Transverse colon (tissue), 4 donors: Measurements from ENCODE around the gene CEP120. TPM values are rescaled to one million over a fixed set of nuclear protein-coding genes. Genes with fewer than 3 reads are reported as not detected.
"Not testable (repeated sequence)": the region's sequence is repeated elsewhere in the genome, so short reads cannot be mapped to it uniquely, and the experiment has no call there.

Experiments
- DNase-seq: peaks from one replicate; pipeline ENCODE4 v3.0.0-alpha.2; 2019
- H3K27ac ChIP-seq, 4 donors: fragments of 200-600 bp; sonication (generic); 2 replicates each; pipeline ENCODE4 v1.5.1; 2016 to 2018; ENCODE audit warnings: inconsistent platforms in 4 of 4
- H3K27me3 ChIP-seq: fragments of 200-600 bp; sonication (generic); 2 replicates; pipeline ENCODE4 v1.5.1; 2017; ENCODE audit warnings: inconsistent platforms
- H3K36me3 ChIP-seq, 4 donors: fragments of 200-600 bp; sonication (generic); 2 replicates each; pipeline ENCODE4 v1.5.1; 2017 to 2019; ENCODE audit warnings: inconsistent platforms in 4 of 4
- H3K4me1 ChIP-seq, 4 donors: fragments of 200-600 bp; sonication (generic); 2 replicates each; pipeline ENCODE4 v1.5.1; 2017 to 2020; ENCODE audit warnings: inconsistent platforms in 4 of 4
- H3K4me3 ChIP-seq, 4 donors: fragments of 200-600 bp; sonication (generic); 1 replicate in 1 of 4; 2 replicates in 3 of 4; pipeline versions ENCODE4 v1.5.1 to v1.6.1; 2017 to 2019; ENCODE audit warnings: inconsistent platforms in 4 of 4
- H3K9me3 ChIP-seq, 2 donors: fragments of 200-600 bp; sonication (generic); 2 replicates each; pipeline ENCODE4 v1.5.1; 2017 to 2019; ENCODE audit warnings: inconsistent platforms in 2 of 2
- EP300 ChIP-seq: sonication (generic); formaldehyde crosslinking; IDR thresholded peaks from one replicate; pipeline ENCODE4 v1.6.1; 2017; ENCODE audit warnings: antibody characterized with exemption, low read depth
- POLR2A ChIP-seq: fragments of 450-650 bp; IDR thresholded peaks from one replicate; pipeline ENCODE4 v1.6.1; 2016; ENCODE audit warnings: antibody characterized with exemption, mild to moderate bottlenecking, moderate library complexity
- POLR2AphosphoS5 ChIP-seq, 3 donors: sonication (generic); formaldehyde crosslinking; IDR thresholded peaks; one replicate each; pipeline ENCODE4 v1.6.1; 2016; ENCODE audit warnings: antibody characterized with exemption in 3 of 3
- WGBS, 2 donors: methylation state at CpG; one replicate each; pipeline ENCODE4 v1.1.5; 2018; ENCODE audit warnings: low coverage in 1 of 2; 5-methylcytosine and 5-hydroxymethylcytosine counted together
- in situ Hi-C, 4 donors: fragments of 200-750 bp; cut with MboI; loops; one replicate each; pipeline versions ENCODE4 v1.15.0 to v1.15.1; 2017; ENCODE audit warnings: low sequenced_read_pairs in 3 of 4, low pct_ligation_motif_present in 1 of 4, low pct_unique_long_range_greater_than_20kb in 1 of 4
- intact Hi-C: fragments of 100-400 bp; cut with DNase I; formaldehyde crosslinking; loops from one replicate; pipeline ENCODE4 v1.15.1; 2023; ENCODE audit warnings: low total_unique reads
- total RNA-seq, 4 donors: library from RNA; depleted of rRNA; stranded (reverse); fragments of >200 nt; gene quantifications; one replicate each; pipeline ENCODE4 v1.1.0, GENCODE V29; 2016
- TF ChIP-seq, protein P1 (sequence below), 5 experiments: fragments of 200-600 bp in 3 of 5; fragments of 450-650 bp in 2 of 5; sonication (generic) in 3 of 5; IDR thresholded peaks; 1 replicate in 2 of 5; 2 replicates in 3 of 5; pipeline ENCODE4 v1.5.1; 2016 to 2017; ENCODE audit warnings: antibody characterized with exemption in 5 of 5, inconsistent platforms in 3 of 5, mild to moderate bottlenecking in 2 of 5, moderate library complexity in 1 of 5

Gene CEP120
- total RNA-seq, 4 donors from 2014 or later, result 7.6 to 24.3 (median 18.2) TPM

DNA sequence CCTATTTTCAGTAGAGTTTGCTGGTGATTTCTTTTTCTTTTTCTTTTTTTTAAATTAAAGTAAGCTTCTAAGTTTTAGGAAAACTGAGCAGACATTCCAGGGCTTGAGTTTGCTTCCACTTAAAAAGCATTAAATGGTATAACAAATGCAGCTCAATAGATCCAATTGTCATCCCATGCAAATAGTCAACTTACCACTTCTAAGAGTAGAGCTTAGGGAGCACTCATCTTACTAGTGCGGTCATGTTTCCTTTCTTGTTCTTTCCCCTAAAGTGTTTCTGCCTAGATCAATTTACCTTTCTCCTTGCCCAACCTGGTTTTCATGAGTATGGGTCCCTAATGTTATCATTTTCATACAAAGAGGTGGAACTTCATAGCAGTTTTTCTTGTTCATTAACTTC is 13.0 kb upstream of the CEP120 start:
- in situ Hi-C loops, result no loop called here
- 89 to 97% methylated on average over 1 of the region's 1 CpG for WGBS, 2 donors

GRCh38 chr5:123434796-123435195 is 11.6 kb upstream of the CEP120 start:
- Histone ChIP-seq H3K27ac (no peak overlapping the region), H3K4me3 (no peak overlapping the region), H3K27me3 (no peaks in the 10 kb centered on the region), H3K4me1 (peaks cover 0 to 15% (median 12%) of the 10 kb centered on the region in 4 donors), H3K9me3 (no peaks in the 10 kb centered on the region), H3K36me3 (no peaks in the 10 kb centered on the region)
- intact Hi-C loops (no loop called here), in situ Hi-C loops (no loop called here)
- WGBS, 2 donors, result 89 to 92% methylated on average over 1 of the region's 1 CpG
- no peak for DNase-seq
- no peak for TF ChIP-seq POLR2AphosphoS5 (IDR thresholded peaks at IDR 0.05)
- no peak for TF ChIP-seq POLR2A
- TF ChIP-seq, protein P1, sequence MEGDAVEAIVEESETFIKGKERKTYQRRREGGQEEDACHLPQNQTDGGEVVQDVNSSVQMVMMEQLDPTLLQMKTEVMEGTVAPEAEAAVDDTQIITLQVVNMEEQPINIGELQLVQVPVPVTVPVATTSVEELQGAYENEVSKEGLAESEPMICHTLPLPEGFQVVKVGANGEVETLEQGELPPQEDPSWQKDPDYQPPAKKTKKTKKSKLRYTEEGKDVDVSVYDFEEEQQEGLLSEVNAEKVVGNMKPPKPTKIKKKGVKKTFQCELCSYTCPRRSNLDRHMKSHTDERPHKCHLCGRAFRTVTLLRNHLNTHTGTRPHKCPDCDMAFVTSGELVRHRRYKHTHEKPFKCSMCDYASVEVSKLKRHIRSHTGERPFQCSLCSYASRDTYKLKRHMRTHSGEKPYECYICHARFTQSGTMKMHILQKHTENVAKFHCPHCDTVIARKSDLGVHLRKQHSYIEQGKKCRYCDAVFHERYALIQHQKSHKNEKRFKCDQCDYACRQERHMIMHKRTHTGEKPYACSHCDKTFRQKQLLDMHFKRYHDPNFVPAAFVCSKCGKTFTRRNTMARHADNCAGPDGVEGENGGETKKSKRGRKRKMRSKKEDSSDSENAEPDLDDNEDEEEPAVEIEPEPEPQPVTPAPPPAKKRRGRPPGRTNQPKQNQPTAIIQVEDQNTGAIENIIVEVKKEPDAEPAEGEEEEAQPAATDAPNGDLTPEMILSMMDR (IDR thresholded peaks at IDR 0.05), result no peak
- TF ChIP-seq EP300, result no peak

More for the DNA sequence above, 13.0 kb upstream of the CEP120 start:
- Histone ChIP-seq H3K36me3 (no peaks in the 10 kb centered on the region), H3K4me1 (peaks cover 0 to 21% (median 12%) of the 10 kb centered on the region in 4 donors), H3K4me3 (no peak overlapping the region), H3K9me3 (no peaks in the 10 kb centered on the region), H3K27ac (no peak overlapping the region), H3K27me3 (no peaks in the 10 kb centered on the region)
- TF ChIP-seq POLR2AphosphoS5 (IDR thresholded peaks at IDR 0.05) (no peak), POLR2A (no peak), EP300 (no peak)
- TF ChIP-seq, protein P1 (IDR thresholded peaks at IDR 0.05), result no peak
- DNase-seq, result no peak
- intact Hi-C loops, result no loop called here

GRCh38 chr5:123433596-123433995 is 10.4 kb upstream of the CEP120 start:
- H3K36me3 ChIP-seq, result no peaks in the 10 kb centered on the region
- in situ Hi-C loops, result no loop called here

DNA sequence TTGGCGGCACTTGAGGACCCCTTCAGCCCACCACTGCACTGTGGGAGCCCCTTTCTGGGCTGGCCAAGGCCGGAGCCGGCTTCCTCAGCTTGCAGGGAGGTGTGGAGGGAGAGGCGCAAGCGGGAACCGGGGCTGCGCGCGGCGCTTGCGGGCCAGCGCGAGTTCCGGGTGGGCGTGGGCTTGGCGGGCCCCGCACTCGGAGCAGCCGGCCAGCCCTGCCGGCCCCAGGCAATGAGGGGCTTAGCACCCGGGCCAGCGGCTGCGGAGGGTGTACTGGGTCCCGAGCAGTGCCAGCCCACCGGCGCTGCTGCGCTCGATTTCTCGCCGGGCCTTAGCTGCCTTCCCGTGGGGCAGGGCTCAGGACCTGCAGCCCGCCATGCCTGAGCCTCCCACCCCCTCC is 7.2 kb upstream of the CEP120 start:
- 98% methylated on average over 23 of the region's 32 CpGs; no CpG with 5 or more reads in 1 of the 2 donors for WGBS, 2 donors
- H3K4me1 ChIP-seq, H3K36me3 ChIP-seq, H3K27ac ChIP-seq, H3K4me3 ChIP-seq, H3K9me3 ChIP-seq, DNase-seq, in situ Hi-C loops, H3K27me3 ChIP-seq, intact Hi-C loops: not testable (repeated sequence)

More at GRCh38 chr5:123433596-123433995, 10.4 kb upstream of the CEP120 start:
- intact Hi-C loops, result no loop called here
- no peaks in the 10 kb centered on the region for H3K27me3 ChIP-seq
- H3K4me1 ChIP-seq, result peaks cover 0 to 6% (median 5%) of the 10 kb centered on the region in 4 donors
- H3K4me3 ChIP-seq, result no peak overlapping the region
- 67 to 86% methylated on average over 2 of the region's 2 CpGs for WGBS, 2 donors
- DNase-seq, result no peak
- no peaks in the 10 kb centered on the region for H3K9me3 ChIP-seq
- H3K27ac ChIP-seq, result no peak overlapping the region
- TF ChIP-seq, protein P1 (IDR thresholded peaks at IDR 0.05), result no peak
- TF ChIP-seq EP300, result no peak
- no peak for TF ChIP-seq POLR2AphosphoS5 (IDR thresholded peaks at IDR 0.05)
- TF ChIP-seq POLR2A, result no peak

DNA sequence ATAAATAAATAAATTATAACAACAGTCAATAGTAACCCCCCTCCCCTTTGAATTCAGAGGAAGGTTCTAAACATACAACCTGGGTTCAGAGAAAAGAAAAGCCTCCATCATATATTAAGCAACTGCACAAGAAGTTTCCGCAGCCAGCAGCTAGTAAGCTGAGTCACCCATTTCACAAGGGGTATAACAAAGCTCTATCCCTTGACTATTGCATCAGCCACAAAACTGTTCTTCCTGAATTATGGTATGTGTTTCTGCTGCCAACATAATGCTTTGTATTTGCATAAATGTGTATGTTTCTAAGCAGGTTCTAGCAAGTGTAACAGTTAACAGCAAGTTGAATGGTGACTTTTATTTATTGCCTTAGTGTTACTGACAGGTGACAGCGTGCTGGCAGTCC is 6.8 kb upstream of the CEP120 start:
- WGBS, 2 donors, result 60 to 89% methylated on average over 1 to 2 of the region's 2 CpGs
- Histone ChIP-seq H3K36me3 (no peaks in the 10 kb centered on the region), H3K4me3 (no peak overlapping the region), H3K4me1 (no peaks in the 10 kb centered on the region), H3K27me3 (no peaks in the 10 kb centered on the region), H3K27ac (no peak overlapping the region), H3K9me3 (no peaks in the 10 kb centered on the region)
- DNase-seq, result no peak
- in situ Hi-C loops, result no loop called here
- TF ChIP-seq POLR2AphosphoS5 (IDR thresholded peaks at IDR 0.05), result no peak
- TF ChIP-seq EP300, result no peak
- TF ChIP-seq, protein P1 (IDR thresholded peaks at IDR 0.05), result no peak
- no peak for TF ChIP-seq POLR2A
- intact Hi-C loops, result no loop called here
